B cell (primary cell): ENCODE measurements around the gene MS4A7. TPM values are rescaled to one million over a fixed set of nuclear protein-coding genes. Genes with fewer than 3 reads are reported as not detected.
A peak's percentile ranks its signal among the peaks of the same experiment; 100 is the strongest.

Experiments used
- ATAC-seq: fragments of 200-7000 bp; cut with Tn5 transposase; one replicate; pipeline ENCODE4 v1.10.0; 2021; ENCODE audit warnings: low read depth, mild to moderate bottlenecking, moderate number of reproducible peaks, moderate library complexity
- CTCF ChIA-PET: fragments of 350-600 bp; sonication (Branson Sonifier 250); formaldehyde crosslinking; loops from one replicate; lab custom pipeline; 2021; ENCODE audit warnings: antibody characterized with exemption, inconsistent platforms; lab: Charles Lee
- POLR2A ChIA-PET: fragments of 350-600 bp; sonication (Branson Sonifier 250); formaldehyde crosslinking; loops from one replicate; lab custom pipeline; 2021; ENCODE audit warnings: antibody characterized with exemption; lab: Charles Lee
- DNase-seq: peaks from one replicate; pipeline ENCODE4 v3.0.0; 2013
- H2AFZ ChIP-seq: 2 replicates; pipeline ENCODE4 v1.6.1; 2012; ENCODE audit warnings: mild to moderate bottlenecking, low read depth, low read length; ENCODE audit not compliant: insufficient read depth, poor library complexity, severe bottlenecking
- H3K27ac ChIP-seq, 2 donors: 1 replicate in 1 of 2; 2 replicates in 1 of 2; pipeline ENCODE4 v1.5.1; 2012 to 2013; ENCODE audit warnings: low read length in 2 of 2, mild to moderate bottlenecking in 2 of 2, moderate library complexity in 1 of 2
- H3K27me3 ChIP-seq, 4 experiments: fragments of 200-600 bp in 1 of 4; sonication (generic) in 1 of 4; replicated peaks in 1 of 4; 1 replicate in 2 of 4; 2 replicates in 2 of 4; pipeline versions ENCODE4 v1.6.1 to v1.7.0; 2013 to 2016; ENCODE audit warnings: low read length in 3 of 4, mild to moderate bottlenecking in 2 of 4, mixed read lengths in 1 of 4, moderate library complexity in 1 of 4; ENCODE audit not compliant: insufficient read depth in 4 of 4, control insufficient read depth in 3 of 4; ENCODE audit errors: control extremely low read depth in 1 of 4
- H3K36me3 ChIP-seq, 2 experiments: replicated peaks in 1 of 2; 1 replicate in 1 of 2; 2 replicates in 1 of 2; pipeline versions ENCODE4 v1.6.1 to v1.7.1; 2013; ENCODE audit warnings: low read length in 1 of 2; ENCODE audit not compliant: insufficient read depth in 2 of 2, control insufficient read depth in 1 of 2; ENCODE audit errors: control extremely low read depth in 1 of 2, extremely low read depth in 1 of 2
- H3K4me1 ChIP-seq, 2 donors: fragments of 200-600 bp in 1 of 2; sonication (generic) in 1 of 2; 1 replicate in 1 of 2; 2 replicates in 1 of 2; pipeline versions ENCODE4 v1.5.1 to v1.6.1; 2013 to 2017; ENCODE audit warnings: low read length in 2 of 2; ENCODE audit not compliant: control insufficient read depth in 2 of 2, insufficient read depth in 2 of 2
- H3K4me2 ChIP-seq: replicated peaks from 2 replicates; pipeline ENCODE3; 2012; ENCODE audit warnings: mild to moderate bottlenecking, low read depth, low read length; ENCODE audit not compliant: poor library complexity, severe bottlenecking
- H3K4me3 ChIP-seq, 5 experiments: fragments of 200-600 bp in 1 of 5; sonication (generic) in 1 of 5; 1 replicate in 3 of 5; 2 replicates in 2 of 5; pipeline versions ENCODE4 v1.5.1 to v1.7.0; 2011 to 2016; ENCODE audit warnings: low read length in 4 of 5, mild to moderate bottlenecking in 4 of 5, low read depth in 2 of 5, control low read depth in 1 of 5, moderate library complexity in 1 of 5; ENCODE audit not compliant: insufficient read depth in 1 of 5; ENCODE audit errors: control extremely low read depth in 1 of 5, extremely low read depth in 1 of 5
- H3K79me2 ChIP-seq: fragments of 200-600 bp; sonication (generic); one replicate; pipeline ENCODE4 v1.6.0; 2016; ENCODE audit warnings: low read length; ENCODE audit not compliant: control insufficient read depth, insufficient read depth
- H3K9ac ChIP-seq: fragments of 200-600 bp; sonication (generic); 2 replicates; pipeline ENCODE4 v1.6.1; 2017; ENCODE audit warnings: mild to moderate bottlenecking, low read length, moderate library complexity
- H3K9me3 ChIP-seq, 3 donors: one replicate each; pipeline versions ENCODE4 v1.6.1 to v1.7.1; 2013; ENCODE audit warnings: low read length in 2 of 3; ENCODE audit not compliant: control insufficient read depth in 2 of 3, insufficient read depth in 1 of 3; ENCODE audit errors: control extremely low read depth in 1 of 3
- H4K20me1 ChIP-seq: 2 replicates; pipeline ENCODE4 v1.6.0; 2012; ENCODE audit warnings: mild to moderate bottlenecking, low read length; ENCODE audit not compliant: insufficient read depth, control insufficient read depth, poor library complexity, severe bottlenecking
- H3K27ac Mint-ChIP-seq: one replicate; pipeline ENCODE4 v1.8.0; 2021; ENCODE audit warnings: mixed read lengths
- H3K27me3 Mint-ChIP-seq: one replicate; pipeline ENCODE4 v1.8.0; 2021; ENCODE audit warnings: mixed read lengths
- H3K4me1 Mint-ChIP-seq: one replicate; pipeline ENCODE4 v1.8.0; 2021; ENCODE audit warnings: mixed read lengths
- H3K4me3 Mint-ChIP-seq: one replicate; pipeline ENCODE4 v1.8.0; 2021; ENCODE audit warnings: mixed read lengths
- H3K9me3 Mint-ChIP-seq: one replicate; pipeline ENCODE4 v1.8.0; 2022; ENCODE audit warnings: mixed read lengths; ENCODE audit not compliant: insufficient read depth
- CTCF ChIP-seq: fragments of 200-600 bp; IDR thresholded peaks from one replicate; pipeline ENCODE4 v1.8.0; 2022; ENCODE audit warnings: antibody characterized with exemption, mild to moderate bottlenecking
- EZH2 ChIP-seq: IDR thresholded peaks from 2 replicates; pipeline ENCODE4 v1.6.1; 2012; ENCODE audit warnings: borderline replicate concordance, low read depth, mild to moderate bottlenecking, moderate library complexity, low read length; ENCODE audit not compliant: insufficient read depth, poor library complexity, severe bottlenecking
- WGBS: methylation state at CpG from one replicate; pipeline ENCODE4 v1.1.5; 2013; ENCODE audit warnings: missing lambda C conversion rate; ENCODE audit not compliant: insufficient coverage; 5-methylcytosine and 5-hydroxymethylcytosine counted together
- intact Hi-C: fragments of 100-400 bp; cut with micrococcal nuclease; formaldehyde crosslinking; loops from one replicate; pipeline ENCODE4 v1.10.0; 2022
- polyA plus RNA-seq: library from polyadenylated mRNA; depleted of rRNA; stranded (reverse); fragments of >200 nt; gene quantifications from 2 replicates; pipeline ENCODE4 v1.2.3, GENCODE V29; 2012
- total RNA-seq, 2 donors: library from RNA; stranded (reverse); fragments of 120-200 nt in 1 of 2; gene quantifications; 1 replicate in 1 of 2; 2 replicates in 1 of 2; pipeline versions ENCODE4 v1.2.3 to v1.2.4, GENCODE V29; 2013 to 2022

MS4A7 gene
- total and polyA plus RNA-seq, 2 donors (not counting 1 experiment from before 2014, with no cell fraction given) = 16.8 to 27.2 TPM

- H3K4me3 Mint-ChIP-seq = no peak overlapping the region
- Histone ChIP-seq H3K9ac (no peak overlapping the region), H3K36me3 (no peaks in the 10 kb centered on the region), H3K79me2 (peaks cover 67% of the 10 kb centered on the region), H3K9me3 (peaks cover 0 to 6% (median 2%) of the 10 kb centered on the region in 3 donors), H3K27ac (no peak overlapping the region), H3K4me1 (peaks cover 58 to 59% of the 10 kb centered on the region in 2 donors), H4K20me1 (no peaks in the 10 kb centered on the region), H3K4me2 (no peak overlapping the region), H3K4me3 (no peak overlapping the region), H2AFZ (no peak overlapping the region), H3K27me3 (no peaks in the 10 kb centered on the region)
- 86% methylated on average over 1 of the region's 2 CpGs for WGBS
- H3K27me3 Mint-ChIP-seq = no peaks in the 10 kb centered on the region
- peaks cover 76% of the 10 kb centered on the region for H3K4me1 Mint-ChIP-seq
- intact Hi-C loops = no loop called here
- ChIA-PET POLR2A (no interaction called here), CTCF (interaction anchor here (0.7 to 13.3 kb wide), 6 partner anchors 8 to 248 kb away, joined by 3 to 257 read pairs (median 6); partner anchors contain the start of genes MS4A1 and MS4A7)
- DNase-seq (no peak), ATAC-seq (no peak)
- TF ChIP-seq EZH2 (no peak), CTCF (no peak)
- peaks cover 3% of the 10 kb centered on the region for H3K9me3 Mint-ChIP-seq
- H3K27ac Mint-ChIP-seq = peak overlapping the region; percentile 4
Observed at GRCh38 chr11:60370252-60370810, 8.0 kb upstream of the MS4A7 start.

GRCh38 chr11:60370811-60371298 is 7.5 kb upstream of the MS4A7 start:
- Histone ChIP-seq H3K4me3 (no peak overlapping the region), H3K36me3 (no peaks in the 10 kb centered on the region), H3K4me1 (peaks cover 55 to 57% of the 10 kb centered on the region in 2 donors), H2AFZ (no peak overlapping the region), H3K79me2 (peaks cover 68% of the 10 kb centered on the region), H3K4me2 (no peak overlapping the region), H3K9ac (no peak overlapping the region), H3K27me3 (no peaks in the 10 kb centered on the region), H3K9me3 (peaks cover 0 to 9% (median 2%) of the 10 kb centered on the region in 3 donors), H3K27ac (no peak overlapping the region), H4K20me1 (no peaks in the 10 kb centered on the region)
- DNase-seq = no peak
- peaks cover 75% of the 10 kb centered on the region for H3K4me1 Mint-ChIP-seq
- ChIA-PET POLR2A (no interaction called here), CTCF (interaction anchor here (1.3 to 13.3 kb wide), 5 partner anchors 7 to 248 kb away, joined by 4 to 257 read pairs (median 6); partner anchors contain the start of genes MS4A1 and MS4A7)
- no peak for TF ChIP-seq CTCF
- no peak for TF ChIP-seq EZH2
- no peaks in the 10 kb centered on the region for H3K27me3 Mint-ChIP-seq
- H3K9me3 Mint-ChIP-seq = peaks cover 3% of the 10 kb centered on the region
- ATAC-seq = no peak
- 100% methylated on average over 3 of the region's 5 CpGs for WGBS
- H3K27ac Mint-ChIP-seq = no peak overlapping the region
- intact Hi-C loops = no loop called here
- no peak overlapping the region for H3K4me3 Mint-ChIP-seq
